ENCODE results near the gene CFTR.

DNA sequence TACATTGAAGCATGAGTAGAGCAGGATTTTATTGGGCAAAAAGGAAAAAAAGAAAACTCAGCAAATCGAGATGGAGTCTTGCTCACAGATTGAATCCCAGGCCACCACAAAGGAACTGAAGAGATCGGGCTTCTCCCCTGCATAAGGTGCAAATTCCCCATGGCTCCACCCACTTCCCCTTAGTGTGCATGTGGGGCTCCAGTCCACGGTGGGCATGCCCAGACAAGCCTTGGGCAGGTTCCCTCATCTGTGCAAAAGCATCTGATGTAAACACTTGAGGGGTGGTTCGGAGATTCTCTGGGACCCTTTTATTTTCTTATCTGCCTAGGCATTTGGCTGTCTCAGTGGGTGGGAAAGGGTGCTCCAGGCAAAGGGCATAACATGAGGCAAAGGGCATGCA is 150.7 kb downstream of the CFTR start:
- TF ChIP-seq POLR2A (IDR thresholded peaks at IDR 0.05; ENCODE audit: low read depth, low read length) (no peak), POLR2AphosphoS5 (IDR thresholded peaks at IDR 0.05; ENCODE audit: low read depth, low read length) (no peak)
